Body of pancreas (tissue), 4 donors: ENCODE measurements around the gene ECSCR. TPM values are rescaled to one million over a fixed set of nuclear protein-coding genes. Genes with fewer than 3 reads are reported as not detected.

Experiments
- ATAC-seq: fragments of 150-250 bp; one replicate; pipeline ENCODE4 v1.9.1; 2016
- DNase-seq, 4 donors: peaks; one replicate each; pipeline ENCODE4 v3.0.0-alpha.2; 2019
- H3K27ac ChIP-seq, 4 donors: fragments of 200-600 bp; sonication (generic); 1 replicate in 3 of 4; 2 replicates in 1 of 4; pipeline versions ENCODE4 v1.5.1 to v1.6.1; 2016 to 2019; ENCODE audit warnings: mild to moderate bottlenecking in 1 of 4, mixed read lengths in 1 of 4, moderate library complexity in 1 of 4
- H3K27me3 ChIP-seq, 2 donors: fragments of 200-600 bp; sonication (generic); one replicate each; pipeline ENCODE4 v1.6.0; 2016; ENCODE audit warnings: mild to moderate bottlenecking in 1 of 2
- H3K36me3 ChIP-seq, 2 donors: fragments of 200-600 bp; sonication (generic); replicated peaks in 1 of 2; 2 replicates each; pipeline ENCODE4 v1.5.1; 2016; ENCODE audit warnings: low read depth in 2 of 2; ENCODE audit not compliant: insufficient read depth in 1 of 2
- H3K4me1 ChIP-seq: fragments of 200-600 bp; sonication (generic); one replicate; pipeline ENCODE4 v1.6.0; 2016
- H3K4me3 ChIP-seq, 2 donors: fragments of 200-600 bp; sonication (generic); 1 replicate in 1 of 2; 2 replicates in 1 of 2; pipeline ENCODE4 v1.5.1; 2016 to 2019
- H3K9me3 ChIP-seq, 3 donors: fragments of 200-600 bp; sonication (generic); 1 replicate in 2 of 3; 2 replicates in 1 of 3; pipeline ENCODE4 v1.5.1; 2016
- CTCF ChIP-seq, 7 experiments: fragments of 450-650 bp in 4 of 7; fragments of 200-600 bp in 3 of 7; sonication (generic) in 3 of 7; IDR thresholded peaks; one replicate each; pipeline ENCODE4 v1.5.1; 2016 to 2019; ENCODE audit warnings: antibody characterized with exemption in 7 of 7
- POLR2A ChIP-seq, 3 donors: fragments of 450-650 bp; IDR thresholded peaks; one replicate each; pipeline ENCODE4 v1.6.1; 2016; ENCODE audit warnings: antibody characterized with exemption in 3 of 3, mild to moderate bottlenecking in 2 of 3
- WGBS, 2 donors: methylation state at CpG; one replicate each; pipeline ENCODE4 v1.1.5; 2017; 5-methylcytosine and 5-hydroxymethylcytosine counted together
- intact Hi-C: fragments of 100-400 bp; cut with DNase I; formaldehyde crosslinking; loops from one replicate; pipeline ENCODE4 v1.15.1; 2023
- total RNA-seq, 2 donors: library from RNA; depleted of rRNA; stranded (reverse); fragments of >200 nt; gene quantifications; one replicate each; pipeline ENCODE4 v1.1.0, GENCODE V29; 2016

The ECSCR gene
- total RNA-seq, 2 donors from 2014 or later = 2.6 to 6.2 TPM

- peaks cover 10% of the 10 kb centered on the region for H3K4me1 ChIP-seq
- DNase-seq (peak; percentile 89 to 98 (median 96)), ATAC-seq (peak; percentile 95)
- H3K9me3 ChIP-seq = no peaks in the 10 kb centered on the region
- H3K4me3 ChIP-seq = peak within 1 kb of the TSS; percentile 42 to 92
- peak within 1 kb of the TSS; percentile 74 to 96 (median 94) for H3K27ac ChIP-seq
- no peaks in the 10 kb centered on the region for H3K36me3 ChIP-seq
- intact Hi-C loops = no loop called here
- 3 to 7% methylated on average over 24 to 49 of the region's 49 CpGs for WGBS, 2 donors
- TF ChIP-seq CTCF (IDR thresholded peaks at IDR 0.05) (peak in 1 of 7 experiments; percentile 1), POLR2A (IDR thresholded peaks at IDR 0.05) (peak in 2 of 3 donors; percentile 52 to 68)
- no peaks in the 10 kb centered on the region for H3K27me3 ChIP-seq
Observed at GRCh38 chr5:139439013-139439903, 23.3 kb downstream of the ECSCR start, which contains the start of gene DNAJC18. DNAJC18 (minus strand) TSS chr5:139439525; CDS start chr5:139439445, 80 bp downstream.

GRCh38 chr5:139438707-139439012 is 23.9 kb downstream of the ECSCR start:
- H3K4me3 ChIP-seq = peak overlapping the region; percentile 42 to 92
- intact Hi-C loops = no loop called here
- no peaks in the 10 kb centered on the region for H3K36me3 ChIP-seq
- DNase-seq (no peak), ATAC-seq (peak; percentile 3)
- H3K4me1 ChIP-seq = peaks cover 10% of the 10 kb centered on the region
- WGBS, 2 donors = 13 to 15% methylated on average over 8 of the region's 8 CpGs
- no peaks in the 10 kb centered on the region for H3K27me3 ChIP-seq
- TF ChIP-seq POLR2A (IDR thresholded peaks at IDR 0.05) (no peak), CTCF (IDR thresholded peaks at IDR 0.05) (no peak)
- H3K27ac ChIP-seq = peak overlapping the region; percentile 74 to 96 (median 94)
- H3K9me3 ChIP-seq = no peaks in the 10 kb centered on the region

GRCh38 chr5:139435676-139436075 is 26.9 kb downstream of the ECSCR start:
- DNase-seq (no peak), ATAC-seq (no peak)
- H3K4me3 ChIP-seq = no peak overlapping the region
- 93 to 94% methylated on average over 3 of the region's 3 CpGs for WGBS, 2 donors
- no peak overlapping the region for H3K27ac ChIP-seq
- H3K27me3 ChIP-seq = no peaks in the 10 kb centered on the region
- intact Hi-C loops = no loop called here
- TF ChIP-seq CTCF (IDR thresholded peaks at IDR 0.05) = no peak
- TF ChIP-seq POLR2A (IDR thresholded peaks at IDR 0.05) = no peak
- H3K9me3 ChIP-seq = no peaks in the 10 kb centered on the region
- no peaks in the 10 kb centered on the region for H3K36me3 ChIP-seq
- peaks cover 10% of the 10 kb centered on the region for H3K4me1 ChIP-seq

GRCh38 chr5:139431706-139432105 is 30.8 kb downstream of the ECSCR start:
- TF ChIP-seq POLR2A (IDR thresholded peaks at IDR 0.05) = no peak
- no peaks in the 10 kb centered on the region for H3K9me3 ChIP-seq

GRCh38 chr5:139430015-139430414 is 32.5 kb downstream of the ECSCR start:
- intact Hi-C loops = no loop called here
- H3K4me1 ChIP-seq = no peaks in the 10 kb centered on the region
- ATAC-seq = no peak
- H3K4me3 ChIP-seq = no peak overlapping the region
- H3K27me3 ChIP-seq = no peaks in the 10 kb centered on the region
- WGBS, 2 donors = 73 to 82% methylated on average over 2 of the region's 2 CpGs
- no peak for DNase-seq
- no peaks in the 10 kb centered on the region for H3K36me3 ChIP-seq
- H3K27ac ChIP-seq = no peak overlapping the region
- TF ChIP-seq CTCF (IDR thresholded peaks at IDR 0.05) = no peak
- TF ChIP-seq POLR2A (IDR thresholded peaks at IDR 0.05) = no peak
- H3K9me3 ChIP-seq = no peaks in the 10 kb centered on the region

More at GRCh38 chr5:139431706-139432105, 30.8 kb downstream of the ECSCR start:
- ATAC-seq (no peak), DNase-seq (no peak)
- WGBS, 2 donors = 61 to 70% methylated on average over 1 of the region's 1 CpG
- H3K27me3 ChIP-seq = no peaks in the 10 kb centered on the region
- H3K27ac ChIP-seq = no peak overlapping the region
- H3K4me1 ChIP-seq = no peaks in the 10 kb centered on the region
- no peak overlapping the region for H3K4me3 ChIP-seq
- intact Hi-C loops = no loop called here
- no peaks in the 10 kb centered on the region for H3K36me3 ChIP-seq
